Stomach (tissue), 9 donors: ENCODE data around the gene POC1B. TPM values are rescaled to one million over a fixed set of nuclear protein-coding genes. Genes with fewer than 3 reads are reported as not detected.

Experiments
- DNase-seq, 2 donors: peaks; one replicate each; pipeline versions ENCODE4 v3.0.0 to v3.0.0-alpha.2; 2013 to 2019
- H3K27ac ChIP-seq, 5 donors: fragments of 200-600 bp in 4 of 5; sonication (generic) in 4 of 5; one replicate each; pipeline ENCODE4 v1.5.1; 2013 to 2019; ENCODE audit warnings: mild to moderate bottlenecking in 1 of 5, moderate library complexity in 1 of 5
- H3K27me3 ChIP-seq, 3 donors: fragments of 200-600 bp; sonication (generic); one replicate each; pipeline ENCODE4 v1.5.1; 2017 to 2019; ENCODE audit warnings: mixed run types in 1 of 3
- H3K36me3 ChIP-seq, 4 donors: fragments of 200-600 bp; sonication (generic); 1 replicate in 3 of 4; 2 replicates in 1 of 4; pipeline ENCODE4 v1.5.1; 2016 to 2019
- H3K4me1 ChIP-seq, 4 donors: fragments of 200-600 bp; sonication (generic); one replicate each; pipeline ENCODE4 v1.5.1; 2016 to 2019
- H3K4me3 ChIP-seq, 4 donors: fragments of 200-600 bp; sonication (generic) in 3 of 4; one replicate each; pipeline ENCODE4 v1.5.1; 2016 to 2019; ENCODE audit warnings: mild to moderate bottlenecking in 1 of 4
- H3K9me3 ChIP-seq, 4 donors: fragments of 200-600 bp; sonication (generic); one replicate each; pipeline ENCODE4 v1.5.1; 2016 to 2019
- EP300 ChIP-seq: sonication (generic); formaldehyde crosslinking; IDR thresholded peaks from one replicate; pipeline ENCODE4 v1.6.1; 2017; ENCODE audit warnings: antibody characterized with exemption
- POLR2A ChIP-seq, 4 donors: fragments of 450-650 bp; IDR thresholded peaks; one replicate each; pipeline ENCODE4 v1.6.1; 2016; ENCODE audit warnings: antibody characterized with exemption in 4 of 4, control low read depth in 2 of 4, mild to moderate bottlenecking in 1 of 4, moderate library complexity in 1 of 4
- POLR2AphosphoS5 ChIP-seq, 3 donors: sonication (generic); formaldehyde crosslinking; IDR thresholded peaks; one replicate each; pipeline ENCODE4 v1.6.1; 2016; ENCODE audit warnings: antibody characterized with exemption in 3 of 3
- WGBS, 5 donors: extraction: QIAGEN DNeasy Blood & Tissue Kit in 3 of 5; methylation state at CpG; one replicate each; pipeline versions ENCODE4 v1.1.5 to v1.1.7; 2013 to 2018; 5-methylcytosine and 5-hydroxymethylcytosine counted together
- intact Hi-C: fragments of 100-400 bp; cut with DNase I; formaldehyde crosslinking; loops from one replicate; pipeline ENCODE4 v1.15.1; 2023; ENCODE audit warnings: low total_unique reads
- polyA plus RNA-seq, 3 donors: library from polyadenylated mRNA; stranded (reverse); fragments of 200-250 nt; gene quantifications; one replicate each; pipeline ENCODE4 v1.2.3, GENCODE V29; 2013
- small RNA-seq, 4 donors: library from RNA; depleted of rRNA; stranded (forward); fragments of <200 nt; gene quantifications; one replicate each; pipeline ENCODE3, GENCODE V24; 2016
- total RNA-seq, 5 donors: library from RNA; depleted of rRNA; stranded (reverse); fragments of >200 nt; gene quantifications; one replicate each; pipeline versions ENCODE4 v1.1.0 to v1.2.3, GENCODE V29; 2014 to 2016
- TF ChIP-seq, protein P1 (sequence below), 7 experiments: fragments of 450-650 bp in 4 of 7; fragments of 200-600 bp in 3 of 7; sonication (generic) in 3 of 7; IDR thresholded peaks; one replicate each; pipeline ENCODE4 v1.5.1; 2016 to 2019; ENCODE audit warnings: antibody characterized with exemption in 7 of 7, control low read depth in 2 of 7, mild to moderate bottlenecking in 1 of 7
- donor health status: healthy with polysubstance abuse.
- donor health status: Bipolar disorder and iron deficiency.
- donor health status: healthy.

POC1B gene
- total and polyA plus RNA-seq, 8 donors: 1.7 to 68.3 (median 18.3) TPM

DNA sequence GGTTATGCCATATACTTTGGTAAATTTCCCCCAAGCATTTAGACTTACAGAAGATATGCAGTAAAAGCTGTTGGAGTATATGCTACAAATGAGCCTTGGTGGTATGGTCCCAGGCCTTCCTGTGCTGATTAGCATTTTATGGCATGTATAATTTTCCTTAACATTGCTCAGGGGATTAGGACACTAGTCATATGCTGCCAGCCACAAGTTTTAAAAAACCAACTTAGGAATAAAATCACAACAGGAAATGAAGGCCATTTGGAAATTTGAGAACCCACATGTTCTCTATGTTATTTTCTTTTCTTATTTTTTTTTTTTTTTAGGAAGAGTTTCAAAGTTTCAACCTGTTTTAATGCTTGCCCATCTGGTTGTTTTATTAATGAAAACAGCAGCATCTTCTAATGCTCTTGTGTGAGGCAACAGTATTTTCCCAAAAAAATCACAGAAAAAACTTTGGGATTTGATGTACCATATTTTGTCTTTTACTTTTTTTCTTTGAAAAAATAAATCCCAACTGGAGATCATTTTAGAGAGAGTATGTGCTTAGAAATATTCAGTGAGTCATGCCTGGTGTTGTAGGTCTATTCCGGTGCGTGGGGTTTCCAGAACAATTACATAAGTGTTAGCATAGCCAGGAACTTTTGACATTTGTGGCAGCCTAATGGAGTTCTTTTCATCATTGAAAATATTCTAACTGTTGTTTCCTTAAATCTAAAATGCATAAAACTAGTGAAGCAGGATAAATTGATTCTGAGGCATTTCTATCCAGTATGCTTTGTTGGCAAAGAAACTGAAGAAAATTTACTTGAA, 151.9 kb downstream of the POC1B start:
- Histone ChIP-seq H3K4me1 (peaks cover 11 to 60% (median 40%) of the 10 kb centered on the region in 4 donors), H3K36me3 (no peaks in the 10 kb centered on the region), H3K9me3 (no peaks in the 10 kb centered on the region), H3K27ac (peak overlapping the region in 4 of 5 donors; percentile 63 to 77 (median 72)), H3K4me3 (no peak overlapping the region), H3K27me3 (no peaks in the 10 kb centered on the region)
- DNase-seq: peak in 1 of 2 donors; percentile 75
- WGBS, 5 donors: 17 to 38% (median 25%) methylated on average over 2 of the region's 2 CpGs
- TF ChIP-seq POLR2AphosphoS5 (IDR thresholded peaks at IDR 0.05): peak in 2 of 3 donors; percentile 6 to 37
- TF ChIP-seq POLR2A (IDR thresholded peaks at IDR 0.05): no peak
- intact Hi-C loops: no loop called here

GRCh38 chr12:89372584-89373370, 153.1 kb downstream of the POC1B start:
- peak in 1 of 2 donors; percentile 40 for DNase-seq
- Histone ChIP-seq H3K4me3 (no peak overlapping the region), H3K9me3 (no peaks in the 10 kb centered on the region), H3K27ac (peak overlapping the region; percentile 43 to 76 (median 71)), H3K27me3 (no peaks in the 10 kb centered on the region), H3K36me3 (no peaks in the 10 kb centered on the region), H3K4me1 (peaks cover 11 to 60% (median 40%) of the 10 kb centered on the region in 4 donors)
- WGBS, 5 donors: 34 to 55% (median 51%) methylated on average over 6 of the region's 6 CpGs
- intact Hi-C loops: no loop called here
- TF ChIP-seq EP300 (no peak), POLR2AphosphoS5 (IDR thresholded peaks at IDR 0.05) (no peak), POLR2A (IDR thresholded peaks at IDR 0.05) (no peak)
- TF ChIP-seq, protein P1, sequence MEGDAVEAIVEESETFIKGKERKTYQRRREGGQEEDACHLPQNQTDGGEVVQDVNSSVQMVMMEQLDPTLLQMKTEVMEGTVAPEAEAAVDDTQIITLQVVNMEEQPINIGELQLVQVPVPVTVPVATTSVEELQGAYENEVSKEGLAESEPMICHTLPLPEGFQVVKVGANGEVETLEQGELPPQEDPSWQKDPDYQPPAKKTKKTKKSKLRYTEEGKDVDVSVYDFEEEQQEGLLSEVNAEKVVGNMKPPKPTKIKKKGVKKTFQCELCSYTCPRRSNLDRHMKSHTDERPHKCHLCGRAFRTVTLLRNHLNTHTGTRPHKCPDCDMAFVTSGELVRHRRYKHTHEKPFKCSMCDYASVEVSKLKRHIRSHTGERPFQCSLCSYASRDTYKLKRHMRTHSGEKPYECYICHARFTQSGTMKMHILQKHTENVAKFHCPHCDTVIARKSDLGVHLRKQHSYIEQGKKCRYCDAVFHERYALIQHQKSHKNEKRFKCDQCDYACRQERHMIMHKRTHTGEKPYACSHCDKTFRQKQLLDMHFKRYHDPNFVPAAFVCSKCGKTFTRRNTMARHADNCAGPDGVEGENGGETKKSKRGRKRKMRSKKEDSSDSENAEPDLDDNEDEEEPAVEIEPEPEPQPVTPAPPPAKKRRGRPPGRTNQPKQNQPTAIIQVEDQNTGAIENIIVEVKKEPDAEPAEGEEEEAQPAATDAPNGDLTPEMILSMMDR (IDR thresholded peaks at IDR 0.05): no peak

GRCh38 chr12:89370850-89371249, 155.0 kb downstream of the POC1B start:
- peak in 1 of 2 donors; percentile 30 for DNase-seq
- Histone ChIP-seq H3K36me3 (no peaks in the 10 kb centered on the region), H3K9me3 (no peaks in the 10 kb centered on the region), H3K27me3 (no peaks in the 10 kb centered on the region), H3K4me3 (no peak overlapping the region), H3K4me1 (peaks cover 11 to 58% (median 40%) of the 10 kb centered on the region in 4 donors), H3K27ac (peak overlapping the region in 3 of 5 donors; percentile 41 to 53 (median 47))
- 61 to 74% (median 68%) methylated on average over 7 of the region's 7 CpGs for WGBS, 5 donors
- intact Hi-C loops: no loop called here
- TF ChIP-seq POLR2A (IDR thresholded peaks at IDR 0.05) (no peak), EP300 (no peak), POLR2AphosphoS5 (IDR thresholded peaks at IDR 0.05) (no peak)
- TF ChIP-seq, protein P1 (IDR thresholded peaks at IDR 0.05): no peak

DNA sequence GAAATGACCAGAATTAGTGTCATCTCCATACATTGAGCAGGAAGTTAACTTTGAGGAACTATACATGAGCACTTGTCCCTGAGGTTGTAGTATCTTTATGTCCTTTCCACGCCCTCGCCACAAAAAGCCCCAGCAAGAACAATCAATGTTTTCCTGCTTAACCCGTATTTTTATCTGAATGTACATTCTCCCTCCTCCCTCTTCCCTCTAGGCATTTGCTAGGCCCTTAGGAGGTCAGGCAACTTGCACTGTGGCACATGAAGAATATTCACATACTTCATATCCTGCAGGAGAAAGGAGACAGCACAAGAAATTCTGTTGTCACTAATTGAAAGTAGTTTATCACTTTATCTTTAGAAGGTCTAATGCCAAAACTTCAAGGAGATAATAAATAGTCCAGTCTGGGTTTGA, 155.4 kb downstream of the POC1B start:
- Histone ChIP-seq H3K4me3 (no peak overlapping the region), H3K4me1 (peaks cover 11 to 54% (median 38%) of the 10 kb centered on the region in 4 donors), H3K27me3 (no peaks in the 10 kb centered on the region), H3K9me3 (no peaks in the 10 kb centered on the region), H3K36me3 (no peaks in the 10 kb centered on the region), H3K27ac (peak overlapping the region in 4 of 5 donors; percentile 25 to 53 (median 44))
- WGBS, 5 donors: 21 to 51% (median 29%) methylated on average over 3 of the region's 3 CpGs
- peak in 1 of 2 donors; percentile 78 for DNase-seq
- TF ChIP-seq POLR2AphosphoS5 (IDR thresholded peaks at IDR 0.05): peak in 2 of 3 donors; percentile 28 to 42
- TF ChIP-seq EP300: no peak
- intact Hi-C loops: no loop called here

Small RNA genes lying within 50 kb of the gene (small RNA-seq; reads per million reads assigned to genes)
- gene AC025034.2: 0 reads per million in 4 donors
- gene POC1B-GALNT4: 0 reads per million in 4 donors

Other genes with a start within 250 kb of the POC1B start
- gene DUSP6, start 173.5 kb downstream of the POC1B start, total RNA-seq: 100 to 1,000 TPM in 1 of 5 donors, 10 to 100 TPM in 4; 27.5 to 105 (median 30.7) TPM
- 10 to 100 TPM; 11.3 to 16.5 (median 14.8) TPM for gene DUSP6, start 173.5 kb downstream of the POC1B start, polyA plus RNA-seq
- gene GALNT4, start 1.3 kb downstream of the POC1B start, total RNA-seq: 100 to 1,000 TPM in 1 of 5 donors, 10 to 100 TPM in 2, 1 to 10 TPM in 1, under 1 TPM in 1; 0.45 to 111 (median 12.2) TPM
- gene GALNT4, start 1.3 kb downstream of the POC1B start, polyA plus RNA-seq: 1 to 10 TPM; 2.6 to 6.8 (median 3.1) TPM
- gene ATP2B1, start 182.8 kb upstream of the POC1B start, total RNA-seq: 10 to 100 TPM; 15.8 to 84.1 (median 31.0) TPM
- 1 to 10 TPM; 3.5 to 4.7 (median 4.0) TPM for gene ATP2B1, start 182.8 kb upstream of the POC1B start, polyA plus RNA-seq